Coronary artery (tissue), 2 donors: Measurements from ENCODE around the gene EPAS1.
A peak's percentile ranks its signal among the peaks of the same experiment; 100 is the strongest.

Experiments
- DNase-seq: peaks from one replicate; pipeline ENCODE4 v3.0.0-alpha.2; 2017; ENCODE audit warnings: low spot score
- H3K27ac ChIP-seq, 2 donors: fragments of 200-600 bp; sonication (generic); one replicate each; pipeline ENCODE4 v1.5.1; 2016 to 2019
- H3K4me3 ChIP-seq: fragments of 200-600 bp; sonication (generic); 2 replicates; pipeline ENCODE4 v1.5.1; 2016; ENCODE audit warnings: mild to moderate bottlenecking, moderate library complexity
- CTCF ChIP-seq: fragments of 200-600 bp; sonication (generic); IDR thresholded peaks from one replicate; pipeline ENCODE4 v1.5.1; 2019; ENCODE audit warnings: antibody characterized with exemption

The EPAS1 gene

DNA sequence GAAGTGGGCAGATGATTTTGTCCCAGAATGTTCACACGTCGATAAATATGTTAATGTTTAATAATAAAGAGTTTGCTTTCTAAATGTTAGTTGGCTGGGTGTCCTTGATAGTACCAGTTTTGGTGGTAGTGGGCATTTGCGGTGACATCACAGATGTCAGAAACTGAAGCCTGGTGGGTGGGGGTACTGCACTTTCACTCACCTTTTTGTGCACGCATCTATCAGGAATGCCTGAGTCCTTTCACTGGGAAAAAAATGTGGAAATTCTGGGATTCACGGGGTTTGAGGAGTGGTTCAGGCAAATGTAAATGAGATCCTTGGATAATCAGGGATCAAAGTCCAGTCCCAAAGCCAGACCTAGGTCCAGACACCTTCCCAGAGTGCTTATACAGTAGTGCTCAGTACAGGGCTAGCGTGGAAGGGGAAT, 3.2 kb downstream of the EPAS1 start:
- Histone ChIP-seq H3K27ac (peak overlapping the region; percentile 88 to 99), H3K4me3 (peak overlapping the region; percentile 74)
- DNase-seq, result no peak
- TF ChIP-seq CTCF, result no peak

DNA sequence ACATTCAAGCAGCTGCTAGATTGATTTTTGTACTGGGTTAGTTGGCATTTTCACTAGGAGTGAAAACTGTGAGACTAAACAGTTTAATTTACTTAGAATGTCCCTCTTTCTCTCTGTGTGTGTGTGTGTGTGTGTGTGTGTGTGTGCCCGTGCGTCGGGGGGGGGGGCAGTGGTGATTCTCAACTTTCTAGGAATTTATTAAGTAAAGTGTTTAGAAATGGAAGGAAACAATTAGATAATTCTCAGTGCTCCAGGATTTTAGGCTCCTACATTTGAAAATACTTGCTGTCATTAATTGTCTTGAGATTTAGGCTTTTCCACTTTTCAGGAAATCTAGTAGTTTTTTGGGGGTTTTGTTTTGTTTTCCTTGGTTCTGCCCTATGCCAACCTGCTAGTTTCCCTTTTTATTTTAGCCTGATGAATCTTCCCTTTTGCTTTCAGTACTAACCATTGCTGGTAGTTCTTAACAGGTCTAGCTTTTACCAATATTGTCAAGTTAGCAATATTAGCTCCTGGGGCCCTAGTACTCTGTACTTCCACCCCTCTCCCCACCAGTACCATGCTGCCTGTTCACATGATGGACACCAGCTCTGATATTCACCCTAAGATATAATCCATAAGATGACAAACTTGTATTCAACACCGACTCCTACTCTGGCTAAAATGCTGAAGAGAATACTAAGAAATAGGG, 4.9 kb downstream of the EPAS1 start:
- H3K4me3 ChIP-seq, result peak overlapping the region; percentile 74
- no peak for DNase-seq
- no peak for TF ChIP-seq CTCF
- H3K27ac ChIP-seq, result peak overlapping the region in 1 of 2 donors; percentile 41

DNA sequence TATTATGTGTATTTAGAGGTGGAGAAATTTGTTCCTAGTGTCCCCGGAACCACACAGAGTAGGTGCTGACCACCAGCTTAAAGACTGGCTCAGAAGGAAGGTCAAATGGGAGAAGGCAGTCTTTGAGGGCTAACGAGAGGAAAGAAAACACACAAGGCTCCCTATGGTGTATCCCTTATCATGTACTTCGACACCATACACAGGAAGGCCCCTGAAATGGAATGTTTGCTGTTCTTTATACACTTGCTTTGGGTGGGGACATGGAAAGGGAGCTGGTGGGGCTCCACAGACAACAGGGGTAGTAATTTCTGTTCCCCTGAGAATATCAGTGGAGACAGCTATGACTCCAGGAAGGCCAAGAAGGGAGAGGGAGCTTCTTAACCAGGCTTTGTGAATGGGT, 6.0 kb downstream of the EPAS1 start:
- peak overlapping the region; percentile 32 for H3K4me3 ChIP-seq
- peak overlapping the region; percentile 69 to 79 for H3K27ac ChIP-seq
- TF ChIP-seq CTCF, result no peak
- DNase-seq, result no peak

- peak overlapping the region; percentile 32 for H3K4me3 ChIP-seq
- no peak for TF ChIP-seq CTCF
- H3K27ac ChIP-seq, result peak overlapping the region; percentile 69 to 79
- DNase-seq, result no peak
These were observed 6.6 kb downstream of the EPAS1 start for GRCh38 chr2:46303822-46304221.

- no peak for DNase-seq
- TF ChIP-seq CTCF, result no peak
- peak overlapping the region; percentile 79 to 88 for H3K27ac ChIP-seq
- H3K4me3 ChIP-seq, result no peak overlapping the region
These were observed 7.4 kb downstream of the EPAS1 start for GRCh38 chr2:46304635-46305034.

DNA sequence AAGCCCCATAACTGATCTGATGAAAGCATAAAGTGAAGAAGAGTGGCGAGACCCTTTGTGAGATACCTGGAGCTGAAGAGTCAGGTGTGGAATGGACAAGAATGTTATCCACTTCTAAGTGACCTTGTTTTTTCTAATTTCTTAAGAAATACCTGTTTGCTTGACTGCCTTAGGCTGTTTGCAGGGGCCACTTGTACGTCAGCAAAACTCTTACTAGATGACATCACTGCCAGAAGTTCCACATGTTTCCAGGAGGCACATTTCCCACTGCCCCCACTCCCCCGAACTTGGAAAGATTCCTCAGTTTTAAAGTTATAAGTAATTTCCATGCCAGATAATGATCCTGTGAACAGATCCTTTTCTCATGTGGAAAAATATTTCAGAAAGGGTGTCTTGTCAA, 8.0 kb downstream of the EPAS1 start:
- no peak for DNase-seq
- peak overlapping the region; percentile 79 to 88 for H3K27ac ChIP-seq
- no peak overlapping the region for H3K4me3 ChIP-seq
- no peak for TF ChIP-seq CTCF

GRCh38 chr2:46305767-46306166, 8.6 kb downstream of the EPAS1 start:
- Histone ChIP-seq H3K4me3 (no peak overlapping the region), H3K27ac (peak overlapping the region; percentile 79 to 88)
- TF ChIP-seq CTCF, result no peak
- no peak for DNase-seq
